Activated CD8-positive, alpha-beta memory T cell treated with anti-CD3 and anti-CD28 coated beads, Interleukin-2, amount 50 U/mL, for 48 hours (primary cell): ENCODE data around the gene PP2D1.
"Not testable (repeated sequence)": the region's sequence is repeated elsewhere in the genome, so short reads cannot be mapped to it uniquely, and the experiment has no call there.

Experiments used
- DNase-seq: peaks from one replicate; pipeline ENCODE4 v3.0.0-alpha.2; 2020

Gene PP2D1

GRCh38 chr3:19967208-19967607 lies 44.9 kb downstream of the PP2D1 start:
- DNase-seq = no peak

DNA sequence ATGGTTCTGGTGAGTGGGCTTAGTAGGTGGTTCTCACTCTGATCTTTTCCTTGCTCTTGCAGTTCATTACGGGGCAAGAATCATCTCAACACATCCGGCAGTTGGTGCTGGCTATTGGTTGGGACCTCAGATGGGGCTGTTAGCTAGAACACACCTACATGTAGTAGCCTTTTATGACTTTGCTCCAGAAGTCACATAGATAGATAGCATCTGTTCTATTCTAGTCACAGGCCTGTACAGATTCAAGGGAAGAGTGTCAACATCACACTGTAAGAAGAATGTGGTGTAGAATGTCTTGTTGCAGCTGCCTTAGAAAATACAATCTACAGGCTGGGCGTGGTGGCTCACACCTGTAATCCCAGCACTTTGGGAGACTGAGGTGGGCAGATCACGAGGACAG lies 50.1 kb downstream of the PP2D1 start:
- no peak for DNase-seq

- DNase-seq = no peak
These were observed 51.4 kb downstream of the PP2D1 start for GRCh38 chr3:19960696-19961095.

- no peak for DNase-seq
These were observed 52.6 kb downstream of the PP2D1 start for GRCh38 chr3:19959505-19959904.

DNA sequence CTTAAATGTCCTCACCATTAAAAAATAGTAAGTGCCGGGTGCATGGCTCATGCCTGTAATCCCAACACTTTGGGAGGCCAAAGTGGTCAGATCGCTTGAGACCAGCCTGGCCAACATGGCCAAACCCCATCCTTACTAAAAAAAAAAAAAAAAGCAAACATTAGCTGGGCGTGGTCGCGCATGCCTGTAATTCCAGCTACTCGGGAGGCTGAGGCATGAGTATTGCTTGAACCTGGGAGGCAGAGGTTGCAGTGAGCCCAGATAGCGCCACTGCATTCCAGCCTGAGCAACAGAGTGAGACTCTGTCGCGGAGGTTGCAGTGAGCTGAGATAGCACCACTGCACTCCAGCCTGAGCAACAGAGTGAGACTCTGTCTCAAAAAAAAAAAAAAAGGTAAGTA lies 54.7 kb downstream of the PP2D1 start:
- DNase-seq = not testable (repeated sequence)

- no peak for DNase-seq
These were observed 57.4 kb downstream of the PP2D1 start for GRCh38 chr3:19954676-19955075.

- DNase-seq = no peak
These were observed 61.7 kb downstream of the PP2D1 start for GRCh38 chr3:19950316-19950715.

DNA sequence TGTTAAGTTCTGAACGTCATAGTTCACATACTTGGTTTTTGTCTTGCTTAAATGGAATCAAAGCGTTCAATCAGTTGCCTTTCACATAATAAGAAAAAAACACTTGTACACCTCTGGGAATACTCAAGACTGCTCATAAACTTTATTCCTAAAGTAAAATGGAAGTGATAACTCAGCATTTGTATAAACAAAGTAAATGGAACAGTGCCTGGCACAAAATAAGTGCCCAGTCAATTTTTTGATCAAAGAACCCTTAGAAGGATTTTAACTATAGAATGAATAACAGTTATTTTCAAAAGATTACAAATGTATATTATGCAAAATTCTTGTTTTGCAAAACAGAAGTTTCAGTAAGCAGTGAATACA lies 63.9 kb downstream of the PP2D1 start:
- no peak for DNase-seq

DNA sequence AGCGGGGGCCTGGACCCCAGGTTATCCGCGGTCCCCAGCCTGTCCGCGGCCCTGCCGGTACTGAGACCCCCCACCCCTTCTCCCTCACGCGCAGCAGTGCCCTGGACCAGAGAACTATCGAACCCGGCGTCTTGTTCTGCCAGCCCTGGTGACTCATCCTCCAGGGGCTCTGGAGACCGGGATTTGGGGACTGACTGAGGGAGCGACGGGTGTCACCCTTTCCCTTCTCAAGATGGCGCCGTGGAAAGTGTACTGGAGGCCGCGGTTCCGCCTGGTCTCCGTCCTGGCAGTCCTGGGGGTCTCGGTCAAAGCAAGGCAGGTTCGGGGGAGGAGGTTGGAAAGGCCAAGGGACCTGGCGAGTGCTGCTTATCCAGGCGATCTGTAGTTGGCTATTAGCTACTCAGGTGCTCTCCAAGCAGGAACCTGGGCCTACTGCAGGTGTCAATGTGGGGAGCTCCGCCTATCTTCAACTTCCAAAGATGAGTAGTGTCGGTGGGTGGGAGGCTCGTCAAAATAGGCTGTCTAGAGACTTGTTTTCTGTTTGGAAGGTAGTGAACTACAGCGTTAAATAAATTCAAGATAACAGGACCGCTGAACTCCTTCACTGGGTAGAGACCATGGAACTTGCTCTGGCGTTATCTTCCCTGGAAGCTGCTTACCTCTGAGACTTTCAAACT lies 64.4 kb downstream of the PP2D1 start:
- DNase-seq = peak; percentile 78

DNA sequence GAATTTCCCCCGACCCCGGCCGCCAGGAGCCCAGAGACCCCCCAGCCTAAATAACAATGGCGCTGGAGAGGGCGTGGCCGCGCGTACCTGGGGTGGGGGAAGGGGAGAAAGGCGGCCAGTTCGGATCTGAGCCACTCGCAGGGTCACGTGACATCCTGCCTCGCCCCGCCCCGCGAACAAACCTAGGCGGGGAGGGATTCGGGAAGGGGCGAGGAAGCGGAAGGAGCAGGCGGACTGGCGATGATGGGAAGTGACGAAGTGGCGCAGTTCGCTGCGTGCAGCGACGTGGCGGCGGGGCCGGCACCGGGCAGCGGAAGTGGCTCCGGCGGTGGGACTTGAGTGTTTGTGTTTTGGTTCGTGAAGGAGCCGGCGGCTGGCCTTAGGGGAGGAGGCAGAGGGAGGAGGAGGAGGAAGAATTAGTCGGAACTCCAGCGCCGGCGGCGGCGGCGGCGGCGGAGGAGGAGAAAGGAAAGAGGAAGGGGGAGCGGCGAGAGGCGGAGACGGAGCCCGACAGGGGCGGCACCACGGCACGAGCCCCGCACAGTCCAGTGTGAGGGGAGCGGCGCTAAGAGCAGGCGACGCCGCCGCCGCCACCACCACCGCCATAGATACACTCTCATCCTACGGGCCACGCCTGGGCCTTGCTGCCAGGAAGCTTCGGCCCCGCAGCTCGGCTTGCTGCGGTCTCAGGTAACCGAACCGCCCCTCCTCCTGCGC lies 65.1 kb downstream of the PP2D1 start, which contains the start of gene RAB5A:
TSS of gene RAB5A (plus strand) at position 266 of the 717 bp plus-strand sequence. CDS start 3,802 bp downstream, outside the sequence.
- peak; percentile 95 for DNase-seq

GRCh38 chr3:19945969-19946831 lies 65.9 kb downstream of the PP2D1 start:
- no peak for DNase-seq

GRCh38 chr3:19945534-19945933 lies 66.5 kb downstream of the PP2D1 start:
- DNase-seq = no peak

- DNase-seq = no peak
These were observed 71.4 kb downstream of the PP2D1 start for GRCh38 chr3:19940643-19941042.

GRCh38 chr3:19938295-19938627 lies 73.8 kb downstream of the PP2D1 start:
- no peak for DNase-seq

DNA sequence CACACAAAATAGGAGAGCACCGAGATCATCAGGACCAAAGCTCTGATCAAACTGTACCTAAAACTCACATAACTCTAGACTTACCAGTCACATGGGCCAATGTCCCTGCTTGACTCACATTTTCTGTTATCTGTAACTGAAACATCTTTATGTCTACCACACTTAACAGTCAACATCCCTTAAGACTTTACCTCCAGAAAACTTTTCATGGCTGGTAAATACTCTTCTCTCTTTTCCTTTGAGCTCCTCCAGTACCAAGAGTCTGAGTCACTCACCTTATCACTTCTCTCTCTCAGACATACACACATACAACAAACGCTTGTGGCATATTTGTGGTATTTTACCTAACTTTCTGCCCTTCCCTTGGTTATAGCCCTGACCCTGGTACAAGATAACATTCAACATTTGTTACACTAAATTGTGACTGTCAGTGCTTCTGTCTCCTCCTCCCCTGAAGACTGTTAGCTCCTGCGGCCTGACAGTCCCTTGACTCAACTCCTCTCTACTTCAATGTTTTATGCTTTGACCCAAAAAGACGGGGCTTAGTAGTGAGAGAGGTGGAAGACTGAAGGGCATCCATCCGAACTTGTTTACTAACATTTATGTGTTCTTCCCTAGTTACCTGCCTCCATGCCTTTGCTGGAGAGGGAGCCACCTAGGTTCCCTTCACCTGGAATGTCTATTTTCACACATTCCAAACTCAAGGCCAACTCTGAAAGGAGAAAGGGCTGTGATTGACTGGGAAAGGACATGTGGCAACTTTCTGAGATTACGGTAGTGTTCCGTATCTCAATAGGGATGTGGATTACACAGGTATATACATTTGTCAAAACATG lies 74.4 kb downstream of the PP2D1 start:
- no peak for DNase-seq
